Common myeloid progenitor, CD34-positive (primary cell): Measurements from ENCODE around the gene SETMAR.

Source experiments
- CTCF ChIA-PET: fragments of 350-600 bp; sonication (Branson Sonifier 250); formaldehyde crosslinking; loops from one replicate; lab custom pipeline; 2021; ENCODE audit warnings: antibody characterized with exemption; lab: Charles Lee
- POLR2A ChIA-PET: fragments of 350-600 bp; sonication (Branson Sonifier 250); formaldehyde crosslinking; loops from one replicate; lab custom pipeline; 2021; ENCODE audit warnings: antibody characterized with exemption; lab: Charles Lee
- DNase-seq, 3 donors: peaks; one replicate each; pipeline versions ENCODE4 v3.0.0 to v3.0.0-alpha.2; 2013
- H3K27ac ChIP-seq, 2 experiments: 1 replicate in 1 of 2; 2 replicates in 1 of 2; pipeline ENCODE4 v1.7.0; 2013; ENCODE audit warnings: inconsistent platforms in 2 of 2, low read length in 2 of 2, mild to moderate bottlenecking in 2 of 2, low read depth in 1 of 2, moderate library complexity in 1 of 2; ENCODE audit not compliant: severe bottlenecking in 2 of 2, insufficient read depth in 1 of 2, poor library complexity in 1 of 2
- H3K27me3 ChIP-seq, 5 experiments: replicated peaks in 2 of 5; 1 replicate in 3 of 5; 2 replicates in 2 of 5; pipeline versions ENCODE4 v1.6.1 to v1.7.0; 2013; ENCODE audit warnings: low read length in 4 of 5, mild to moderate bottlenecking in 2 of 5, moderate library complexity in 2 of 5, inconsistent platforms in 1 of 5; ENCODE audit not compliant: insufficient read depth in 5 of 5, control insufficient read depth in 4 of 5
- H3K36me3 ChIP-seq, 4 experiments: 1 replicate in 2 of 4; 2 replicates in 2 of 4; pipeline versions ENCODE4 v1.6.1 to v1.7.0; 2013; ENCODE audit warnings: low read length in 3 of 4, control low read depth in 1 of 4, mild to moderate bottlenecking in 1 of 4; ENCODE audit not compliant: control insufficient read depth in 4 of 4, insufficient read depth in 4 of 4
- H3K4me1 ChIP-seq, 4 experiments: 1 replicate in 3 of 4; 2 replicates in 1 of 4; pipeline versions ENCODE4 v1.6.1 to v1.7.1; 2013; ENCODE audit warnings: low read length in 3 of 4, mild to moderate bottlenecking in 3 of 4, control low read depth in 1 of 4, inconsistent platforms in 1 of 4, moderate library complexity in 1 of 4; ENCODE audit not compliant: control insufficient read depth in 4 of 4, insufficient read depth in 4 of 4; ENCODE audit errors: control extremely low read depth in 1 of 4
- H3K4me3 ChIP-seq, 7 experiments: 1 replicate in 4 of 7; 2 replicates in 3 of 7; pipeline versions ENCODE4 v1.5.1 to v1.7.0; 2013; ENCODE audit warnings: mild to moderate bottlenecking in 7 of 7, low read length in 6 of 7, moderate library complexity in 6 of 7, inconsistent platforms in 2 of 7, low read depth in 2 of 7, control low read depth in 1 of 7; ENCODE audit not compliant: insufficient read depth in 4 of 7, control insufficient read depth in 1 of 7; ENCODE audit errors: extremely low read depth in 1 of 7
- H3K9me3 ChIP-seq, 5 experiments: 1 replicate in 4 of 5; 2 replicates in 1 of 5; pipeline versions ENCODE4 v1.6.1 to v1.7.1; 2013; ENCODE audit warnings: low read length in 4 of 5, mild to moderate bottlenecking in 2 of 5, inconsistent platforms in 1 of 5, low read depth in 1 of 5, moderate library complexity in 1 of 5; ENCODE audit not compliant: control insufficient read depth in 4 of 5, insufficient read depth in 2 of 5; ENCODE audit errors: control extremely low read depth in 1 of 5
- WGBS: methylation state at CpG from one replicate; pipeline ENCODE4 v1.1.5; 2013; ENCODE audit not compliant: insufficient coverage; 5-methylcytosine and 5-hydroxymethylcytosine counted together

Gene SETMAR

GRCh38 chr3:4335840-4336562, 32.8 kb downstream of the SETMAR start:
- no peak overlapping the region for H3K27ac ChIP-seq
- 50% methylated on average over 2 of the region's 5 CpGs for WGBS
- POLR2A ChIA-PET, result no interaction called here
- CTCF ChIA-PET, result interaction anchor here (0.8 to 1.8 kb wide), 3 partner anchors 16 to 234 kb away, joined by 3 to 5 read pairs (median 4); no protein-coding TSS in a partner anchor
- H3K27me3 ChIP-seq, result no peaks in the 10 kb centered on the region
- no peak overlapping the region for H3K4me3 ChIP-seq
- no peak for DNase-seq
- peaks cover 0 to 2% (median 0%) of the 10 kb centered on the region in 4 experiments for H3K36me3 ChIP-seq
- H3K4me1 ChIP-seq, result peaks cover 3 to 11% (median 6%) of the 10 kb centered on the region in 4 experiments
- peaks cover 0 to 2% (median 0%) of the 10 kb centered on the region in 5 experiments for H3K9me3 ChIP-seq

- Histone ChIP-seq H3K27ac (no peak overlapping the region), H3K36me3 (peaks cover 0 to 2% (median 0%) of the 10 kb centered on the region in 4 experiments), H3K4me3 (no peak overlapping the region), H3K4me1 (peaks cover 3 to 17% (median 10%) of the 10 kb centered on the region in 4 experiments), H3K9me3 (peaks cover 0 to 2% (median 0%) of the 10 kb centered on the region in 5 experiments), H3K27me3 (no peaks in the 10 kb centered on the region)
- DNase-seq, result no peak
- POLR2A ChIA-PET, result no interaction called here
- WGBS, result 95% methylated on average over 3 of the region's 3 CpGs
- CTCF ChIA-PET, result no interaction called here
These were observed 33.8 kb downstream of the SETMAR start for GRCh38 chr3:4336850-4337546.

DNA sequence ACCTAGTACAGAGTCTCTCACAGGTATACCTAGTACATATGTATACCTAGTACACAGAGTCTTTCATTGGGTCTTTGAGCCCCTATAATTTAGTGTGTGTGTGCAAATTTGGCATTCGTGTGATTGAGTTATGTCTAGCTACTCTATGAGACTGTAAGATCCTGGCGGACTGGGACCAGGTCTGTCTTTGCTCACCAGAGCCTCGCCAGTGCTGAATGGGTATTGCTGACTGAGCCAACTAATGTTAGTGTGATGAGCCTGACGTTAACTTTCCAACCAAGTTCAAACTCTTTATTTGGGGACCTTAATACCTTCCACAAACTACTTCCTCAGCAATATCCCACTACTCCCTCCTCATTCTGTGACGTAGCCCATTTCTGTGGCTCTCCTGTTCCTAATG, 35.6 kb downstream of the SETMAR start:
- ChIA-PET CTCF (interaction anchor here (1.0 to 1.6 kb wide), 2 partner anchors 22 to 298 kb away, joined by 3 to 4 read pairs; no protein-coding TSS in a partner anchor), POLR2A (no interaction called here)
- Histone ChIP-seq H3K27ac (no peak overlapping the region), H3K36me3 (peaks cover 0 to 2% (median 0%) of the 10 kb centered on the region in 4 experiments), H3K4me1 (peaks cover 3 to 17% (median 10%) of the 10 kb centered on the region in 4 experiments), H3K27me3 (no peaks in the 10 kb centered on the region), H3K9me3 (peaks cover 0 to 2% (median 0%) of the 10 kb centered on the region in 5 experiments), H3K4me3 (no peak overlapping the region)
- DNase-seq, result no peak
- 87% methylated on average over 5 of the region's 5 CpGs for WGBS

GRCh38 chr3:4340077-4340410, 36.9 kb downstream of the SETMAR start:
- Histone ChIP-seq H3K4me1 (peaks cover 3 to 17% (median 10%) of the 10 kb centered on the region in 4 experiments), H3K9me3 (peaks cover 0 to 2% (median 0%) of the 10 kb centered on the region in 5 experiments), H3K36me3 (peaks cover 0 to 2% (median 0%) of the 10 kb centered on the region in 4 experiments), H3K27me3 (no peaks in the 10 kb centered on the region), H3K4me3 (peak overlapping the region in 4 of 7 experiments; percentile 16 to 64 (median 48)), H3K27ac (no peak overlapping the region)
- 100% methylated on average over 1 of the region's 4 CpGs for WGBS
- ChIA-PET CTCF (interaction anchor here (0.6 to 3.0 kb wide), 3 partner anchors 11 to 1038 kb away, joined by 3 to 23 read pairs (median 3); no protein-coding TSS in a partner anchor), POLR2A (no interaction called here)
- no peak for DNase-seq

DNA sequence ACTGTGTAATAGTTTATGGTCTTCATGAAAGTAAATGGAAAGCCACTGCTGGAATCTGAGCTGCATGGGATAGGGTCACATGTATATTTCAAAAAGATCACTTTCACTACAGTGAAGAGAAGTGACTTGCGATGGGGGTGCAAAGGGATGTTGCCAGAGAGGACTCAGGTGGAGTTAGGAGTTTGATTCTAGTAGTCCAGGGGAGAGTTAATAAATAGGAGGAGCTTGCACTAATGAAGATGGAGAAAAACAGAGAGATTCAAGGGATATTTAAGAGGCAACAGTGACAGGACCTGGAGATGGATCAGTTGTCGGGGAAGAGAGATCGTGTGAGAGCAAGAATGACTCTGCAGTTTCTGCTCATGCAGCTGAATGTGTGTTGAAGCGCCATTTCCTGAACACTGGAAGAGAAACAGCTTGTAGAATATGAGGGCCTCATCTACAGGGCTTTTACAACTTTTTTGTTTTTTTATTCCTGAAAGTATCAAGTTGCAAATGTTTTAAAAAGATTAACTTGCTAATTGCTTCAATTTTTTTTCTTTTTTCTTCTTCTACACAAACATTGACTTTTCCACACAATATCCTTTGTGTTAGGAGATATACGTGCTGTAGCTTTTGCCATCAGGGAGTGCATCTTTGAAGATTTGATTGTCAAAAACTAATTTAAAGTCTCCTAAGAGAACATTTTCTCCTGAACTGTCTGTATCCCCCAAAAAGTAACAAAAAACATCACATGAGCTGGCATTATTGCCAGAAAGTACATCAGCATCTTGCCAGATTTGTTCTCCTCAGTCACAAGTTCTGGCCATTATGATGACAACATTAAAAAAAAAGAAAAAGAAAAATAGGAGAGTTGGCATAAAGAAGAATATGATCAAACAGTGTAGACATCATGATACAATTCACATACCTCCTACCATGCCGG, 37.5 kb downstream of the SETMAR start:
- H3K27ac ChIP-seq, result peak overlapping the region; percentile 30 to 69
- H3K4me3 ChIP-seq, result peak overlapping the region in 6 of 7 experiments; percentile 11 to 64 (median 42)
- peaks cover 3 to 17% (median 10%) of the 10 kb centered on the region in 4 experiments for H3K4me1 ChIP-seq
- peaks cover 0 to 2% (median 0%) of the 10 kb centered on the region in 5 experiments for H3K9me3 ChIP-seq
- ChIA-PET POLR2A (no interaction called here), CTCF (interaction anchor here (0.6 to 3.0 kb wide), 3 partner anchors 11 to 1039 kb away, joined by 3 to 23 read pairs (median 3); no protein-coding TSS in a partner anchor)
- DNase-seq, result peak; percentile 71 to 94 (median 92)
- peaks cover 0 to 2% (median 0%) of the 10 kb centered on the region in 4 experiments for H3K36me3 ChIP-seq
- 16% methylated on average over 4 of the region's 6 CpGs for WGBS
- H3K27me3 ChIP-seq, result no peaks in the 10 kb centered on the region

DNA sequence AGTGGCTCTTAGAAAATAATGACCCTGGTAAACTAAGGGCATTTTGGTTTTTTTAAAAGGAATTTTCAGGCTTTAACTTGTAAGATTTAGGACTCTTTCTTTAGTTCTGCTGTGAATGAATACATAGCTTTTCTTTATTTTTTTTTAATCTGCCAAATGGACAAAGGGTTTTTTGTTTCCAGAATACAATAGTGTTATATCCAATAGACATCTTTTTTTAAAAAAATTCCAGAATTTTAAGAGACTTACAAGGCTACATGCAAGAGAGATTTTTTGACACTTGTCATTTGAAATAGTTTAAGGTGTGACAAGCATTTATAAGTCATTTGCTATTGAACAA, 38.1 kb downstream of the SETMAR start:
- H3K27ac ChIP-seq, result peak overlapping the region; percentile 30 to 69
- POLR2A ChIA-PET, result no interaction called here
- H3K4me1 ChIP-seq, result peaks cover 3 to 17% (median 10%) of the 10 kb centered on the region in 4 experiments
- peaks cover 0 to 2% (median 0%) of the 10 kb centered on the region in 4 experiments for H3K36me3 ChIP-seq
- H3K27me3 ChIP-seq, result no peaks in the 10 kb centered on the region
- no peak for DNase-seq
- no peak overlapping the region for H3K4me3 ChIP-seq
- H3K9me3 ChIP-seq, result peaks cover 0 to 2% (median 0%) of the 10 kb centered on the region in 5 experiments
- CTCF ChIA-PET, result interaction anchor here (1.4 to 3.0 kb wide), 2 partner anchors 10 to 12 kb away, joined by 5 to 23 read pairs; no protein-coding TSS in a partner anchor
